Sigmoid colon (tissue), 4 donors: ENCODE data around the gene DNAAF3.

ENCODE experiments used
- EP300 ChIP-seq, 4 donors: sonication (generic); formaldehyde crosslinking; IDR thresholded peaks; one replicate each; pipeline ENCODE4 v1.6.1; 2017; ENCODE audit warnings: antibody characterized with exemption in 4 of 4
- POLR2A ChIP-seq, 2 donors: fragments of 450-650 bp; IDR thresholded peaks; one replicate each; pipeline ENCODE4 v1.6.1; 2016; ENCODE audit warnings: antibody characterized with exemption in 2 of 2, mild to moderate bottlenecking in 2 of 2, moderate library complexity in 2 of 2
- POLR2AphosphoS5 ChIP-seq, 4 donors: sonication (generic); formaldehyde crosslinking; IDR thresholded peaks; one replicate each; pipeline ENCODE4 v1.6.1; 2017; ENCODE audit warnings: antibody characterized with exemption in 4 of 4
- TF ChIP-seq, protein P1 (sequence below), 4 experiments: fragments of 450-650 bp in 3 of 4; fragments of 200-600 bp in 1 of 4; IDR thresholded peaks; one replicate each; pipeline ENCODE4 v1.5.1; 2016 to 2019; ENCODE audit warnings: antibody characterized with exemption in 4 of 4, mild to moderate bottlenecking in 3 of 4, moderate library complexity in 2 of 4

DNA sequence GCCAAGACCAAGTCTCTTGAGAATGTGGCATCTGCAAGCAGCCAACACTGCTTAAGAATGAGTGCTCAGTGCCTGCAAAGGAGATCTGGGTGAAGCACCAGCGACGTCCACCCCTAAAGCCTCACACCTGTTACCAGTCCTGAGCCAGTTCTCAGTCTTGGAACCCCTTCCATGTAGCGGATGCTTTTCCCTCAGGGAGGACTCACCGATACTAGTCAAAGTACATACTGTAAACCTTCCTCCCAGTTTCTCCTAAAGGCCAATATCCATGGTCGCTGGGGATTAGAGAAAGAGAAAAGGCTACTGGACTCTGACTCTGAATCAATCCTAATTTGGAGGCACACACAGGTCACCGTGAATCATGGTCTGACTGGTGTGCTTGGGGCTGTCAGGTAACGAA is 47.1 kb upstream of the DNAAF3 start:
- TF ChIP-seq, protein P1, sequence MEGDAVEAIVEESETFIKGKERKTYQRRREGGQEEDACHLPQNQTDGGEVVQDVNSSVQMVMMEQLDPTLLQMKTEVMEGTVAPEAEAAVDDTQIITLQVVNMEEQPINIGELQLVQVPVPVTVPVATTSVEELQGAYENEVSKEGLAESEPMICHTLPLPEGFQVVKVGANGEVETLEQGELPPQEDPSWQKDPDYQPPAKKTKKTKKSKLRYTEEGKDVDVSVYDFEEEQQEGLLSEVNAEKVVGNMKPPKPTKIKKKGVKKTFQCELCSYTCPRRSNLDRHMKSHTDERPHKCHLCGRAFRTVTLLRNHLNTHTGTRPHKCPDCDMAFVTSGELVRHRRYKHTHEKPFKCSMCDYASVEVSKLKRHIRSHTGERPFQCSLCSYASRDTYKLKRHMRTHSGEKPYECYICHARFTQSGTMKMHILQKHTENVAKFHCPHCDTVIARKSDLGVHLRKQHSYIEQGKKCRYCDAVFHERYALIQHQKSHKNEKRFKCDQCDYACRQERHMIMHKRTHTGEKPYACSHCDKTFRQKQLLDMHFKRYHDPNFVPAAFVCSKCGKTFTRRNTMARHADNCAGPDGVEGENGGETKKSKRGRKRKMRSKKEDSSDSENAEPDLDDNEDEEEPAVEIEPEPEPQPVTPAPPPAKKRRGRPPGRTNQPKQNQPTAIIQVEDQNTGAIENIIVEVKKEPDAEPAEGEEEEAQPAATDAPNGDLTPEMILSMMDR (IDR thresholded peaks at IDR 0.05): no peak
- TF ChIP-seq POLR2AphosphoS5 (IDR thresholded peaks at IDR 0.05) (no peak), POLR2A (IDR thresholded peaks at IDR 0.05) (no peak), EP300 (IDR thresholded peaks at IDR 0.05) (no peak)
